ELF-1 (cell line): ENCODE results near the gene COL21A1.

Experiments used
- DNase-seq: peaks from one replicate; pipeline ENCODE4 v3.0.0-alpha.2; 2016; ENCODE audit warnings: low read depth, low spot score

COL21A1 gene

DNA sequence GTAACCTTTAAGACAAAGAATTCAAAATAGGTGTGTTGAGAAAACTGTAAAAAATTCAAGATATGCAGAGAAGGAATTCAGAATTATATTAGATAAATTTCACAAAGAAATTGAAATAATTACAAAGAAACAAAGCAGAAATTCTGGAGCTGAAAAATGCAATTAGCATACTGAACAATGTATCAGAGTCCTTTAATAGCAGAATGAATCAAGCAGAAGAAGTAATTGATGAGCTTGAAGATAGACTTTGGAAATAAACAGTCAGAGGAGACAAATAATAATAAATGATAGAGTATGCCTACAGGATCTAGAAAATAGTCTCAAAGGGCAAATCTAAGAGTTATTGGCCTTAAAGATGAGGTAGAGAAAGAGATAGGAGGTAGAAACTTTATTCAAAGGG is 131.7 kb downstream of the COL21A1 start:
- no peak for DNase-seq

DNA sequence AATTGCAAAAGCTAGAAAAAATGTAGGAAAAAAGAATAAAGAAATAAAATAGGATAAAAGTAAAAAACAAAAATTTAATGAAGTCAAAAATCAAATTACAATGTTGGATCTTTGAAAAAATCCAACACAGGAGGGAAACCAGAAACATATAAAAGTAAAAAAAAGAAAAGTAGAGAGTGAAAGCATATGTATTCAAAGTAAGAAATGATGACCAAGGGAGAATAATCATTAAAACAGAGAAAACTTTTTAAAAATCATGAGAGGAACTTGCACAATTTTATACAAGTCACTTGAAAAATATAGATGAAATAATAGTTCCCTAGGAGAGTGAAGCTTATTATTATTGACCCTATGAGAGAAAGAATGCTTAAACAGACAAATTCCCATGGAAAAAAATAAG is 138.2 kb downstream of the COL21A1 start:
- DNase-seq = no peak

DNA sequence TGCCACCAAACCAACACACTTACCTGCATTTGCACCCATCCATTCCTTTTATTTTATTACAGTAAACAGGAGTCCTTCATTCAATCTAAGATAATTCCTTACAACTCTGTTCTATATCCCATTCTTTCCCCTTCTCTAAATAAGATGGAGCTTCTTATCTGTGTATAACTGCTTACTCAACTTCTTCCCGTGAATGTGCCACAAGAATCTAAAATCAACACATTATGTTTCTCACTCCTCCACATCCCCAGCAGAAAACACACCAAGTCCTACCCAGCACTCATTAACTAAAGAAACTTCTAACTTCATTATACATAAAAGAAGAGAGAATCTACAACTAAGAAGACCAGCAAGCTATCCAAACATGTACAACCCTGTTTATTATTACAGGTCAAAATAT is 141.1 kb downstream of the COL21A1 start:
- no peak for DNase-seq

DNA sequence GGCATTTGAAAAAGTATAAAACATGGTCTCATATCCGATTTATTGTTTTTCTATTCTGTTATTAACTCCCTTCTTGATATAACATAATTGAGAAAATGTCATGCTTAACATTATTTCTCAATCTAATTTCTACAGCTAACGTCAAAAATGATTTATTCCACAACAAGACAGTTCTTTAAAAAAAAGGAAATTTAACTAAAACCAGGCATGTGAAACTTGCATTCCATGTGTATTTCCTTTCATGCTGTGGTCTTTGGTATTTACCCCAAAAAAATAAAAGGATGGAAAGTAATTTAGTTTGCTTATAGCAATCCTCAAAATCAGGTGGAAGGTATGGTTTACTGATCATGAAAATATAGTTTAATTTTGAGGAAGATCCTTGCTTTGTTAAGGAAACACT is 142.8 kb downstream of the COL21A1 start:
- no peak for DNase-seq

DNA sequence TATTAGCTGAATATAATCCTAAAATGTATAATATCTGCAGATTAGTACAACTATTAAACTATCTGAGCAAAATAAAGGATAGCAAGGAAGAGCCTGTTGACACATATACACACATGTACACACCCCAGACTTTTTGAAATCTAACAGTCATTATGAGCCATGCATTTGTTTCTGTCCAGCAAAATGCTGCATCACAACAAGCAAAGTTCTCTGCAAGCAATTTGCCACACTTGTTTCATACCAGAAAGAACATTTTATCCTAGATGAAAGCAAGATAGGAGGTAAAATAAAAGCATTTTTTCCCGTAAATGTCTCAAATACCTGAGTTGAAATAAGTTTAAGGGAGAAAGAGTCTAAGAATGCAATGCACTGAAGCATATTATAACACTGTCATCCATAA is 145.2 kb downstream of the COL21A1 start:
- DNase-seq = no peak

DNA sequence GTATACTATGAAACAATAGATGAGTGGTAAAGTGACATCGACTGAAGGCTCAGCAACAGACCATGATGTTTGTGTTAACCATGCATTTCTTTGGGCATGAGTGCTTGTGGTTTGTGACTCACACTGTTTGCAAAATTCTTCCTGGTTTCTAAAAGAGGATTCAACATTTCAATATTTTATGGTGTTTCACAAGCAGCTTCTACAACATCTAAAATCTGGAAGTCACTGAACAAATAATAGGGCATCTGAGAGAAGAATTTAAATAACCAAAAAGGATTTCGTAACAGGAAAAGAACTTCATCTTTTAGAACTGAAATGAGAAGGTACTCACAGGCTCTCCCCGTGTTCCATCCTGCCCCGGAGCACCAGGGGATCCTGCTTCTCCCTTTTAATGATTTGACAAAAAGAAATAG is 146.2 kb downstream of the COL21A1 start:
- no peak for DNase-seq

DNA sequence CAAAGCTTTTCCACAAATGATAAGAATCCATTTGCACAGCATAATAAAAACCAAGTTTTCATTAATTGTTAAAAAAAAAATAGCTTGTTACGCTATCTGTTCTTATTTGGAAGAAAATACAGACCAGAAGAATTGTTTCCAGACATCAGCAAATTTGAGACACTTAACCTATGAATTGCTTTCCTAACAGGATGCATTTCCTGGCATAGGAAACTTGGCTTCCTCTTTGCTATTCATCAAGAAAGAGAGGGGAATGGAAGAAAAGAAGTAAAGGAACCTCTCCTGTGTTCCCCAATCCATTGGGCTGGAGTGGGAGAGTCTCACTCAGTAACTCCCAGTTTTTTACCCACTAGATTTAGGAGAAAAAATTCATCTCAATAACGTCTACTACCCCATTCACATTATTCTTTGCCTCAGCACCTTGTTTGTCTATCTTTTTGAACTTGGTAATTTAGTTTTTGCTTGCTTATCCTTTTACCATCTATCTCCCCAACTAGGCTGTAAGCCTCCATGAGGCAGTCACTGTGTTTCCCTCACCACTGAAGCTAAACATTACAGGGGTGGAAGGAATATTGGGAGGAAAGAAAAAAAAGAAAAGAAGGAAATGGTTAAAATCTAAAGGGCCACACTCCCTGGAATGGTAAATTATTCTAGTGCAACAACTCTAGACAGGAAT is 150.3 kb downstream of the COL21A1 start:
- no peak for DNase-seq

DNA sequence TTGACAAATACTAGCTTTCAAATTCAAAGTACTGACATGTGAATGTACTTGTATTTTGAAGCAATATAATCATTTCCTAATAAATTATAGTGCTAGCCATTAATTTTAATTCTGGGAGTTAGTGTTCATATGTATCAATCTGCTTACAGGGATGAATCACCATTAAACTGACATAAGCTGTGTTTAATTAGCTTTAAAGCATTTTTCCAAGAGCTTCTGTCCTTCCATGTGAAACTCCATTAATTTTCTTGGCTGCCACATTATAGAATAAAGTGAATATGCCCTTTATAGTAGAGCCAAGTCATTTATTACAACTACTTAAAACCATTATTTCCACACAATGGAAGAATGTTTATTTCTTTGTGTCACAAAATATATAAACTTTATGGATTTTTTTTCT is 150.8 kb downstream of the COL21A1 start:
- DNase-seq = no peak

DNA sequence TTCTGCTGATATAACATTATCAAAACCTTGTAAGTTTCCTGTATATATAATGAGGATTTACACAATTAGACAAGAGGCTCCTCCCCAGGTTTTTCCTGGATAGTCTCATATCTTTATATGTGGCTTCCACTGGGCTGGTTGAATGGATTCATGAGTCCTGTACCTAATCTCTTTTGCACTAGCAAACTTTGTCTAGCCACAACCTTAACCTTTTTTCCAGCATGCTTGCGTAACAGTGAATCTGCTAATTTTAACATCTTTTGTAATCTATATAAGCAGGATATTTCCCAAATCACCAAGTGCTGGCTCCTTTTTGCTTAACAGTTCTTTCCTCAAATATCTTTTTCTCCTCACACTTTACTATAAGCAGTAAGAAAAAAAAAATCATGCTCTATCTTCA is 153.6 kb downstream of the COL21A1 start:
- DNase-seq = no peak

DNA sequence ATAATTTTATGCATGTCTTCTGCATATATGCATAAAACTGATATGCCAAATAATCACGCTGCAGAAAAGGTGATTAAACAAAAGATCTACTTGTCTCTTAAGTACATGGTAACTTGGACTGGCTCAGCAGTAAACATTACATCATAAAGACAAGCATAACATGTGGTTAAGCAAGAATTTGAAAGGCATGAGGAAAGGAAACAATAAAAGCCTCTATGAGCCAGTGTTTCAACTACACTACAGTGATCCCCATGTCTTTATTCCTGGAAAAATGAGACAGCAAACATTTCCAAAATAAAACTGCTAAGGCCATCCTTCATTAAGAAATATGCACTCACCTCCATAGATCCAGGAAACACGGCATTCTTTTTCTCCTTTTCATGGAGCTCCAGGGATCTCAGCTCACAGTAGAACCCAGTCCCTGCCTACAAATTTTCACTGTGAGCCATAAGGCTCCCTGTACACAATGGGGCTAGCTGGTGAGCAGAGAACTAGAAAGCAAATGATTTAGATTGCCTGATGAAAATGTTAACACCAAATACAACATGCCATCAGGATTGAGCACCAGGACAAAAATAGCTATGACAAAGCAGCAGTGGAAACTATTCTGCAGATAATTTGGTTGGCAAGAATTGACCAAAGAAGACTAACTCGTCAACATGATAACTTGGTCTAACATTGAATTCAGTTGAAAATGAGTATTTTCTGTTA is 156.1 kb downstream of the COL21A1 start:
- DNase-seq = no peak

DNA sequence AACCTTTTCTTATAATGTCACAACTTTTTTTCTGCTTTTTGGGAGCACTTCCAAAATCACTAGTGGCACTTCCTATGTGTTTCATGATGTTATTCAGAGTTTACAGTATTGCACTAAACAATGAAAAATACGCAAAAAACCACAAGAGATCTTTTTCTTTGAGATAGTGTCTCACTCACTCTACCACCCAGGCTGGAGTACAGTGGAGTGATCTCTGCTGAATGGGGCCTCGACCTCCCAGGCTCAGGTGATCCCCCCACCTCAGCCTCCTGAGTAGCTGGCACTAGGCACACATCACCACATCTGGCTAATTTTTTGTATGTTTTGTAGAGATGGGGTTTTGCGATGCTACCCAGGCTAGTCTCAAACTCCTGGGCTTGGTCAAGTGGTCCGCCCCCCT is 158.7 kb downstream of the COL21A1 start:
- DNase-seq = no peak

DNA sequence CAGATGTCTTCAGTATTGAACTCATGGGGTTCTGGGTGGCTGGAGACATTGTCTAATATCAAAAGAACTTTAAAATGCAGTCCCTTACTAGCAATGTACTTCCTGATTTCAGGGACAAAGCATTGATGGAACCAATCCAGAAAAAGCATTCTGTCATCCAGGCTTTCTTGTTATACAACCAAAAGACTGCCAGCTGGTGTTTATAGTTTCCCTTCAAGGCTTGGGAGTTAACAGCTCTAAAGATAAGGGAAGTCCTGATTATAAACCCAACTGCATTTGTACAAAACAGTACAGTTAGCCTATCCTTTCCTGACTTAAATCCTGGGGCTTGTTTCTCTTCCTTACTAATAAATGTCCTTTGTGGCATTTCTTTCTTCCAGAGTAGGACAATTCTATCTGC is 160.0 kb downstream of the COL21A1 start:
- DNase-seq = no peak

DNA sequence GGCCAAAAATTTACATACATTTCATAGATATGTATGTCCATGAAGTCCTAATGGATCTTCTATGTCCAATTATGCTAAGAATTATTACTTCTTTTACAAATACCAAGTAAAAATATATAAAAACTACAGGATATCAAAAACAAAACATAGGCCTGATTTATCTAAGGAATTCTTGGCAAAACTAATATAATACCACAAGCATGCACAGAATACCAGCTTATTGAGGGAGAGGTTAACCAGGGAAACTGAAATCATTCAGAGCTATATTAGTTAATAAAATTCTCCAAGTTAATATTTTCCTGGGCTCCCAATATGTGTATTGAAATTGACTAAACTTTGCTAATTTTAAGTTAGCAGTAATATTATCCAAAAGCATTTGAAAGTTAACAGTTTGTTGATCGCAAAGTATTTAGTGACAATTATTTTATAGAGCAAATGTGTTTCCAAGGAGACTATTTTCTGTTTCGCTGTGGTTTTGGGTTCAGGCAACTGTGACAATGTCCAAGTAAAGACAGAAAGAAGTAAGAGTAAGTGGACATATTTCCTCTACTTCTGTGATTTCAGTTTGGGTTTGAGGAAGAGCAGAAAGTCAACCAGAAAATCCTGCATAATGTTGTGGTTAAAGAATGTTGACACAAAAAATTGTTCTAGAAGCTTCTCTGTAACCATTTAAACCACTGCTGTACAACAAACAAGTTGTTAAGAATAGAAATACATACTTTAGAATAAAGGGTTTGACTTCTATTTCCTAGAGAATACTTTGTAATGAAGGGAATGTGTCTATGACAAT is 167.4 kb downstream of the COL21A1 start:
- DNase-seq = no peak

DNA sequence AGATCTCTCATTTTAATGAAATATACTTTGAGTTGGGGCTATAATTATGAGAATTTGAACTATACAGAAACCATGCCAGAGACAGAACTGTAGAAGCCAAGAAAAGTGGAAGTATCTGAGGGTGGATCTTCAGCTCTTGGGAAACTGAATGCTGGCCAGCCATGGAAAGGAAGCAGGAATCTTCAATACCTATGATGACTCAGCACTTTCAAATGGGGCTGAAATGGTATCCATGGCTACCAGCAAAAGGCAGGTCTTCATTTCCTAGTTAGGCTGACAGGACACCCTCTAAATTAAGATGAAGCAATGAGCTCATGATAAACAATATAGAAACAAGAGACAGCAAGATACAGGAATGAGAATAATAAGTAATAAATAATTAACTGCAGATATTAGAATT is 171.3 kb downstream of the COL21A1 start:
- DNase-seq = peak; percentile 17

DNA sequence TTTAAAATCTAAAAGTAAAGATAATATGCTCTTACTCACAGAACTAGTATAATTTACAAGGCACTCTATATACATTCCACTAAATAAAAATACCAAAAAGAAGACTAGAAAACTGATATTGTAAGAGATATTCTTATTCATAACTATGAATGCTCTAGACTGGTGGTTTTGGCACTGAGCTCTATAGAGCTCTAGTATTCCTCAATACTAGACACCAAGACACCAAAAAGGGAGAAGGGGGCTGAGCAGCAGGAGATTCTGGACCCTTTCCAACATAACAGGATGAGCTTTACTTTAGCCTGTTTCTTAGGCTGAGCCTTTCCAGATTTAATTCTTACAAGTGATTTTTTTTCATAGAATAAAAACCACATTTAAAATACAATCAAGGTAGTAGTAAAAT is 173.6 kb downstream of the COL21A1 start:
- DNase-seq = no peak

DNA sequence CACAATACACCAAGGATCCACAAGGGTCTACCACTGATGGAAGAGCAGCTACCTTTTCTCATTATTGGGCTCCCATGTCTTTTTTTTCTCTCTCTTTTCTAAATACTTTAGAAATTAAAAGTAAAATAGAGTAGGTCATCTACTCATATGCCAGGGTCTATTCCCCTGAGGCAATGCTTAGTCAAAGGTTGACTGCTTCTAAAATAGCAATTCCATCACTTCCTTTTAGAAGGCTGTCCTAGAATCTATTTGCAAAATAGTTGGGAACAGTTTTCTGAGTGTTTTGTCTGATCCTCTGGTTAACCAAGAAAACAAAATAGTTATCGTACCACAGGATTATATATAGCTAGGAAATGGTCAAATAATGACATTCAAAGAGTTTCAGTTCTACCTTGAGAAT is 174.1 kb downstream of the COL21A1 start:
- no peak for DNase-seq

DNA sequence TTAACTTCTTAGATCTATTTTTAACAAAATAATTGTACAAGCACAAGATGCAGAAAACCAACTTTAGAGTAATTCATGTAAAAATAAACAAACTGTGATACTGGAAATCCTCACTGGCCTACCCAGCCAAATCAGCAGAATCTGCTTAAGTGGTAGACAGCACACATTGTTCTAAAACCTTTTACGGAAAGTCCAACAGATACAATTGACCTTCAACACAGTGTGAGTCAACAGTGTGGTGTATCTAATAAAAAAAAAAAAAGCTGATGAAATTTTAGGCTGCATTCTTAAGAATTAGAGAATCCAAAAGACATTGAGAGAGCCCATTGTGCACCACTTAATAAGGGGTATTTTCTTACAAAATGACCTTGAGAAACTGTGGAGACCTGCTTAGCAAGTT is 174.5 kb downstream of the COL21A1 start:
- no peak for DNase-seq

DNA sequence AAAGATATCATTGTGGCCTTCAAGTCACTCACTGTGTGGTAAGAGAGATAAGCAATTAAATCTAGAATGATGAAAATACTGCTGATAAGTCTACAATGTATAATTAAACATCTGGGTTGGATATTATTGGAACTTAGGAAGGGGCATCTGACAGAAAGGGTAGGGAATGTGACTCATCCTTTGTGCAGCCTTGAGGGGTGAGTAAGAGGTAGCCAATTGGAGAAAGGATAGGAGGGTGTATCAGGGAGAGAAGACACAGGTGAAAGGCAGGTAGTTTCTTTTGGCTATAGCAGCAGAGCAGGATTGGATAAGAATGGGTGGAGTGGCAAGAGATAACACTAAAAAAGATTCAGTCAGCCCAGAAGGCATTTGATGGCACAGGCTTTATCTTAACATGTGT is 182.0 kb downstream of the COL21A1 start:
- DNase-seq = no peak

DNA sequence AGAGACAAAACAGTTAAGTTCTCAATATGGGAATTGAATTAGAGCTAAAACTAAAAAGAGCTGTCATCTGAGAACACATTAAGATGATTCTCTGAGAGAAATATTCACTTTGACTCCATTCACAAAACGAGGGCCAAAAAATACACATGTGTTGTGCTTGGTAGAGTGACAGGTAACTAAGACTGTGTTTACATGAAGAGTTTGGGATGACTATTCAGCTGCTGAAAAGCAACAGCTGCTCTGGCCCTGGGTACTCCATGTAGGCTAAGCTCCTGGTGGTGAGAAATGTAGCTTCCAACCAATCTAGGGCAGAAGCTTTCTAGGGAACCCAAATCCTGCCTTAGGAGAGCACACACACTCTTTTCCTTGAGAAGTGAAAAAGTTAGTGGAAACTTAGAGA is 184.5 kb downstream of the COL21A1 start:
- no peak for DNase-seq

DNA sequence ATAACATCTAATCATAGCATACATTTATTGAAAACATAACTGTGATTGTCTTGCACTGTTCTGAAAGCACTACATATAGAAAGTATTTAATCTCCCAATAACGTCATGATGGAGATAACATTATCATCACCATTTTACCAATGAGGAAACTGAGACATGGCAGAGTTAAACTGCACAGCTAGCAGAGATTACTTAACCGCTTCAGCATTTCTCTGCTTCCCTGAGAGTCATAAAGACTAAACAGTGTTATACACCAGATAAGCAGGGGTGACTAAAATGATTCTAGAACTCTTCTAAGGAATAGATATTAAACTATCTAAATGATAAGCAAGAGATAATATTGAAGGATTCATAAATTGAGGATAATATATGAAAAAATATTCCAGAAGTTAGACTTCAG is 188.7 kb downstream of the COL21A1 start:
- no peak for DNase-seq

DNA sequence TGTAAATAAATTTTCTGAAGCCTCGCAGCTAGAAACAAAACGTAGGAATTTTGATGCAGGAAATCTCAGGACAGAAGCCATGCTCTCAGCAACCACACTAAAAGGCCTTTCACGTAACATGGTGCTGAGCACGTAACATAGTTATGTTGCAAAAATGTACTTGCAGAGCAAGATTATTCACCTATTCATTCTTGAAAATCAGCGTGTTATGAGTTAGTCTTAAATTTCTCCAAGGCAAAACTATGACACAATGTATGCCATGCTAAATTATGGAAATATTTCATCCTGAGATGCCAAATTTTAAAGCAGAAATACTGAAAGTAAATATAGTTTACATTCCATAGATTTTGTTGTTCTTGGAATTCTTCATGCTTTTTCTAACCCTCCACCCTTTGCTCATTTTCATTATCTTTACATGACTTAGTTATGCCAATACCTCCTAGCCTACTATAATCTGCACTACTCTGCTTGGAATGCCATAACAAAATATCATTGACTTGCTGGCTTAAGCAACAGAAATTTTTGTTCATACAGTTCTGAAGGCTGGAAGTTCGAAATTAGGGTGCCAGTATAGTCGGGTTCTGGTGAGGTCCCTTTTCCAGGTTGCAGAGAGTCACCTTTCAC is 192.2 kb downstream of the COL21A1 start:
- no peak for DNase-seq

DNA sequence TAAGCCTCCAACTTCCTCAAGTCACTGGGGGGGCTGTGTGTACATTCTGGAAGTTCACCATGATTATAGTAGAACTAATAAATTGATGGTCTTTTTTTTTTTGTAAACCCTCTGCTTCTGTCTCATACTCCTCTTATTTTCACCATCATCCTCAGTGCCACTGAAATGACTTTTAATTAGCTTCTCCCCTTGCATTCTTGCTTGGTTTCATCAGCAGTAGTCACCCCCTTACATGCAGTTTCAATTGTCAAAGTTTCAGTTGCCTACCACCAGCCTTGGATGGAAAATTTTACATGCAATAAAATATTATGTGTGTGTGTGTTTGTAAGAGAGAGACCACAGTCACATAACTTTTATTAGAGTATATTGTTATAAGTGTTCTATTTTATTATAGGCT is 196.2 kb downstream of the COL21A1 start:
- no peak for DNase-seq
